Esophagus muscularis mucosa (tissue), 4 donors: ENCODE results near the gene TMEM138.

Source experiments
- CTCF ChIP-seq, 3 experiments: fragments of 200-600 bp in 2 of 3; fragments of 450-650 bp in 1 of 3; sonication (generic) in 2 of 3; IDR thresholded peaks; one replicate each; pipeline ENCODE4 v1.5.1; 2017 to 2019; ENCODE audit warnings: antibody characterized with exemption in 3 of 3, mild to moderate bottlenecking in 2 of 3, moderate library complexity in 1 of 3
- EP300 ChIP-seq: sonication (generic); formaldehyde crosslinking; IDR thresholded peaks from one replicate; pipeline ENCODE4 v1.6.1; 2017; ENCODE audit warnings: antibody characterized with exemption
- POLR2A ChIP-seq: fragments of 450-650 bp; IDR thresholded peaks from one replicate; pipeline ENCODE4 v1.6.1; 2017; ENCODE audit warnings: antibody characterized with exemption, moderate library complexity, mild to moderate bottlenecking, low read depth
- POLR2AphosphoS5 ChIP-seq, 2 donors: sonication (generic); formaldehyde crosslinking; IDR thresholded peaks; one replicate each; pipeline ENCODE4 v1.6.1; 2017; ENCODE audit warnings: antibody characterized with exemption in 2 of 2

- no peak for TF ChIP-seq CTCF (IDR thresholded peaks at IDR 0.05)
- TF ChIP-seq POLR2A: no peak
- no peak for TF ChIP-seq POLR2AphosphoS5 (IDR thresholded peaks at IDR 0.05)
- no peak for TF ChIP-seq EP300
Measured at GRCh38 chr11:61343792-61344745, 18.1 kb upstream of the TMEM138 start.
